HepG2 (cell line): ENCODE measurements around the gene GTF2B. TPM values are rescaled to one million over a fixed set of nuclear protein-coding genes. Genes with fewer than 3 reads are reported as not detected.

Experiments used
- ATAD3A ChIP-seq: sonication (generic); formaldehyde crosslinking; IDR thresholded peaks from 2 replicates; pipeline ENCODE4 v1.4.0; 2020; ENCODE audit warnings: missing genetic modification reagents
- CCDC6 ChIP-seq: sonication (generic); formaldehyde crosslinking; IDR thresholded peaks from 2 replicates; pipeline ENCODE4 v1.8.1; 2022; ENCODE audit warnings: mild to moderate bottlenecking, missing genetic modification reagents, moderate library complexity
- DBP ChIP-seq: sonication (generic); formaldehyde crosslinking; IDR thresholded peaks from 2 replicates; pipeline ENCODE4 v1.4.0; 2020; ENCODE audit warnings: missing genetic modification reagents; ENCODE audit errors: not compliant biosample characterization
- GZF1 ChIP-seq: sonication (generic); formaldehyde crosslinking; IDR thresholded peaks from 2 replicates; pipeline ENCODE4 v1.5.1; 2020; ENCODE audit warnings: mild to moderate bottlenecking, missing genetic modification reagents
- HDAC6 ChIP-seq: fragments of 200-600 bp; sonication (generic); IDR thresholded peaks from 2 replicates; pipeline ENCODE4 v1.7.0; 2017; ENCODE audit warnings: mild to moderate bottlenecking, antibody characterized with exemption, low read length, low read depth
- HNRNPH1 ChIP-seq: fragments of 200-400 bp; formaldehyde crosslinking; optimal IDR thresholded peaks from 2 replicates; pipeline ENCODE3; 2017; ENCODE audit warnings: mild to moderate bottlenecking, low read depth, low read length
- KDM3A ChIP-seq: IDR thresholded peaks from 2 replicates; pipeline ENCODE4 v1.6.1; 2018; ENCODE audit warnings: low read depth, missing compliant biosample characterization
- KDM5B ChIP-seq: sonication (generic); formaldehyde crosslinking; IDR thresholded peaks from 2 replicates; pipeline ENCODE4 v1.4.0; 2020; ENCODE audit warnings: missing genetic modification reagents, mild to moderate bottlenecking, borderline replicate concordance
- MBD4 ChIP-seq: IDR thresholded peaks from 2 replicates; pipeline ENCODE4 v1.6.1; 2012; ENCODE audit warnings: low read length, inconsistent platforms, borderline replicate concordance
- NFKBIZ ChIP-seq: IDR thresholded peaks from 2 replicates; pipeline ENCODE4 v1.6.1; 2018; ENCODE audit warnings: missing genetic modification reagents, missing compliant biosample characterization
- PHF8 ChIP-seq: sonication (generic); formaldehyde crosslinking; IDR thresholded peaks from 2 replicates; pipeline ENCODE4 v1.5.0; 2020; ENCODE audit warnings: missing genetic modification reagents
- RFXANK ChIP-seq: IDR thresholded peaks from 2 replicates; pipeline ENCODE4 v1.6.1; 2016
- RNF219 ChIP-seq: sonication (generic); formaldehyde crosslinking; IDR thresholded peaks from 2 replicates; pipeline ENCODE4 v1.5.0; 2020; ENCODE audit warnings: mild to moderate bottlenecking, missing genetic modification reagents
- SALL2 ChIP-seq: sonication (generic); formaldehyde crosslinking; IDR thresholded peaks from 2 replicates; pipeline ENCODE4 v1.8.1; 2023; ENCODE audit warnings: mild to moderate bottlenecking, missing genetic modification reagents, inconsistent platforms
- SP2 ChIP-seq: sonication (generic); formaldehyde crosslinking; IDR thresholded peaks from 2 replicates; pipeline ENCODE4 v1.5.1; 2020; ENCODE audit warnings: mild to moderate bottlenecking, missing genetic modification reagents
- TARDBP ChIP-seq: sonication (generic); formaldehyde crosslinking; IDR thresholded peaks from 2 replicates; pipeline ENCODE4 v1.8.0; 2022; ENCODE audit warnings: mild to moderate bottlenecking, missing genetic modification reagents
- TBP ChIP-seq: sonication (generic); formaldehyde crosslinking; IDR thresholded peaks from 2 replicates; pipeline ENCODE4 v1.5.0; 2020; ENCODE audit warnings: missing genetic modification reagents
- TEAD2 ChIP-seq: sonication (generic); formaldehyde crosslinking; IDR thresholded peaks from 2 replicates; pipeline ENCODE4 v1.9.0; 2021; ENCODE audit warnings: missing genetic modification reagents
- THAP7 ChIP-seq: sonication (generic); formaldehyde crosslinking; IDR thresholded peaks from 2 replicates; pipeline ENCODE4 v1.8.1; 2023; ENCODE audit warnings: mild to moderate bottlenecking, missing genetic modification reagents
- ZNF205 ChIP-seq: IDR thresholded peaks from 2 replicates; pipeline ENCODE4 v1.6.1; 2018; ENCODE audit warnings: missing biosample characterization, missing genetic modification reagents
- ZNF282 ChIP-seq: fragments of 450-650 bp; IDR thresholded peaks from 2 replicates; pipeline ENCODE4 v1.6.1; 2018; ENCODE audit not compliant: partially characterized antibody
- ZNF441 ChIP-seq: sonication (generic); formaldehyde crosslinking; IDR thresholded peaks from 2 replicates; pipeline ENCODE4 v1.7.0; 2021; ENCODE audit warnings: missing genetic modification reagents, borderline replicate concordance
- ZNF547 ChIP-seq: sonication (generic); formaldehyde crosslinking; IDR thresholded peaks from 2 replicates; pipeline ENCODE4 v1.5.1; 2020; ENCODE audit warnings: mild to moderate bottlenecking, missing genetic modification reagents
- ZNF557 ChIP-seq: sonication (generic); formaldehyde crosslinking; IDR thresholded peaks from 2 replicates; pipeline ENCODE4 v1.4.0; 2020; ENCODE audit warnings: missing genetic modification reagents
- ZNF563 ChIP-seq: sonication (generic); formaldehyde crosslinking; IDR thresholded peaks from 2 replicates; pipeline ENCODE4 v1.8.0; 2022; ENCODE audit warnings: mild to moderate bottlenecking, moderate library complexity, missing genetic modification reagents
- ZNF619 ChIP-seq: sonication (generic); formaldehyde crosslinking; IDR thresholded peaks from 2 replicates; pipeline ENCODE4 v1.4.0; 2020; ENCODE audit warnings: mild to moderate bottlenecking, missing genetic modification reagents
- ZNF720 ChIP-seq: sonication (generic); formaldehyde crosslinking; IDR thresholded peaks from 2 replicates; pipeline ENCODE4 v1.4.0; 2020; ENCODE audit warnings: missing genetic modification reagents
- polyA plus RNA-seq, 8 experiments: library from polyadenylated mRNA; depleted of rRNA in 3 of 8; stranded (reverse) in 7 of 8; unstranded in 1 of 8; fragments of >200 nt; fragmentation: Illumina TruSeq in 4 of 8; extraction: Trizol in 4 of 8; gene quantifications; 2 replicates each; pipeline versions ENCODE4 v1.2.1 to v1.2.3, GENCODE V29; 2011 to 2016; ENCODE audit warnings: low read depth in 4 of 8, missing spikeins in 1 of 8, mixed read lengths in 1 of 8; ENCODE audit not compliant: insufficient read depth in 1 of 8
- total RNA-seq, 5 experiments: library from RNA; depleted of rRNA; stranded (reverse); fragments of >200 nt; fragmentation: Illumina TruSeq; extraction: Trizol; gene quantifications; 2 replicates each; pipeline ENCODE4 v1.2.3, GENCODE V29; 2016; ENCODE audit warnings: low read depth in 1 of 5

GTF2B gene
- total and polyA plus RNA-seq, 2 of the 13 experiments (the other 11 are each of a cell fraction or from before 2014, with no cell fraction given), result 31.5 to 43.4 TPM

- TF ChIP-seq RNF219 (no peak), CCDC6 (CRISPR knock-in tag) (no peak), ZNF441 (CRISPR knock-in tag) (no peak), TEAD2 (CRISPR knock-in tag) (no peak), DBP (CRISPR knock-in tag) (no peak), ZNF720 (no peak), ZNF563 (CRISPR knock-in tag) (no peak), ATAD3A (CRISPR knock-in tag) (no peak), ZNF282 (no peak), SP2 (CRISPR knock-in tag) (no peak), ZNF547 (CRISPR knock-in tag) (no peak), PHF8 (CRISPR knock-in tag) (no peak), HNRNPH1 (no peak), KDM3A (CRISPR knock-in tag) (no peak), ZNF557 (CRISPR knock-in tag) (peak; percentile 74; the same call in 1 of the 2 replicates), TBP (CRISPR knock-in tag) (no peak), TARDBP (0 out of 2 replicates have a peak, but pooled peaks have one; percentile 22), ZNF205 (CRISPR knock-in tag) (0 out of 2 replicates have a peak, but pooled peaks have one; percentile 28), THAP7 (no peak), HDAC6 (no peak), RFXANK (CRISPR knock-in tag) (no peak), GZF1 (CRISPR knock-in tag) (no peak), SALL2 (CRISPR knock-in tag) (no peak), MBD4 (no peak), KDM5B (CRISPR knock-in tag) (no peak), NFKBIZ (no peak), ZNF619 (no peak)
Observed at GRCh38 chr1:88935522-88936222, 44.3 kb upstream of the GTF2B start (continued).
